Right cardiac atrium (tissue), 5 donors: ENCODE results near the gene MAGOH. TPM values are rescaled to one million over a fixed set of nuclear protein-coding genes. Genes with fewer than 3 reads are reported as not detected.
"Not testable (repeated sequence)": the region's sequence is repeated elsewhere in the genome, so short reads cannot be mapped to it uniquely, and the experiment has no call there.

Experiments
- ATAC-seq, 2 donors: fragments of 200-7000 bp; cut with Tn5 transposase; one replicate each; pipeline versions ENCODE4 v1.8.0 to v1.9.1; 2020; ENCODE audit warnings: moderate library complexity in 2 of 2, mild to moderate bottlenecking in 1 of 2
- DNase-seq, 3 donors: peaks; one replicate each; pipeline ENCODE4 v3.0.0-alpha.2; 2020
- H3K27ac ChIP-seq: one replicate; pipeline ENCODE4 v1.5.1; 2013; ENCODE audit warnings: mild to moderate bottlenecking, low read length, control low read depth, moderate library complexity
- H3K27me3 ChIP-seq: one replicate; pipeline ENCODE4 v1.6.1; 2013; ENCODE audit not compliant: control insufficient read depth, insufficient read depth
- H3K4me1 ChIP-seq: one replicate; pipeline ENCODE4 v1.6.1; 2013; ENCODE audit warnings: low read length; ENCODE audit not compliant: control insufficient read depth, insufficient read depth
- H3K4me3 ChIP-seq: one replicate; pipeline ENCODE4 v1.5.1; 2013; ENCODE audit warnings: low read length, control low read depth
- H3K9me3 ChIP-seq: one replicate; pipeline ENCODE4 v1.6.1; 2013; ENCODE audit warnings: low read length; ENCODE audit not compliant: control insufficient read depth
- WGBS: extraction: QIAGEN DNeasy Blood & Tissue Kit; methylation state at CpG from one replicate; pipeline ENCODE4 v1.1.7; 2013; 5-methylcytosine and 5-hydroxymethylcytosine counted together
- intact Hi-C, 4 donors: fragments of 100-400 bp; cut with DNase I; formaldehyde crosslinking; loops; one replicate each; pipeline versions ENCODE4 v1.11.0 to v1.14.0; 2022 to 2023
- long read RNA-seq, 4 donors: library from polyadenylated mRNA; unstranded; transcript quantifications; one replicate each; pipeline ENCODE4 v2.0.0, GENCODE V29; 2020 to 2021
- polyA plus RNA-seq: library from polyadenylated mRNA; stranded (reverse); fragments of 200-250 nt; gene quantifications from one replicate; pipeline ENCODE4 v1.2.3, GENCODE V29; 2013
- total RNA-seq, 4 donors: library from RNA; stranded (reverse); fragmentation: NEBNext Ultra II Directional; extraction: Animal tissue kit (Norgen Biotek cat#: 25700); gene quantifications; one replicate each; pipeline ENCODE4 v1.2.1, GENCODE V29; 2021
- donor health status: healthy with polysubstance abuse.
- donor health status: DM: no; HTN: yes; CAD: no.
- donor health status: DM: no; HTN: no; CAD: no.
- donor health status: DM: no; HTN: yes; CAD: no; lungs with severe emphysema.
- donor health status: DM: yes; HTN: yes; CAD: no.

The MAGOH gene
- total RNA-seq (10 to 100 TPM; 19.7 to 28.2 (median 24.5) TPM), polyA plus RNA-seq (59.4 TPM)
- long read RNA-seq, donor 1, partial matches to known transcripts, result 0 of 1 reads
- long read RNA-seq, donor 1, other reads (novel, unspliced or antisense), result 0 of 1 reads
- long read RNA-seq, donor 2, partial matches to known transcripts, result 0 of 4 reads
- long read RNA-seq, donor 2, other reads (novel, unspliced or antisense), result 1 of 4 reads
- long read RNA-seq, donor 3, partial matches to known transcripts, result 0 of 1 reads
- long read RNA-seq, donor 3, other reads (novel, unspliced or antisense), result 1 of 1 reads
- long read RNA-seq, donor 4, partial matches to known transcripts, result 1 of 4 reads
- long read RNA-seq, donor 4, other reads (novel, unspliced or antisense), result 1 of 4 reads

GRCh38 chr1:53238197-53239155 lies at the start of gene MAGOH:
Gene MAGOH (minus strand): TSS chr1:53238518. CDS start chr1:53238448, 70 bp downstream.
- H3K9me3 ChIP-seq, result no peaks in the 10 kb centered on the region
- DNase-seq (peak; percentile 94 to 98 (median 98)), ATAC-seq (peak; percentile 98)
- intact Hi-C loops, result no loop called here
- H3K27me3 ChIP-seq, result no peaks in the 10 kb centered on the region
- WGBS, result 7% methylated on average over 64 of the region's 64 CpGs
- H3K4me1 ChIP-seq, result no peaks in the 10 kb centered on the region
- H3K4me3 ChIP-seq, result peak within 1 kb of the TSS; percentile 88
- peak within 1 kb of the TSS; percentile 31 for H3K27ac ChIP-seq

- ATAC-seq (no peak), DNase-seq (no peak)
- 76% methylated on average over 4 of the region's 4 CpGs for WGBS
- Histone ChIP-seq H3K27ac (no peak overlapping the region), H3K4me1 (no peaks in the 10 kb centered on the region), H3K27me3 (no peaks in the 10 kb centered on the region), H3K4me3 (no peak overlapping the region), H3K9me3 (no peaks in the 10 kb centered on the region)
- intact Hi-C loops, result no loop called here
Observed at GRCh38 chr1:53286955-53287354, 48.6 kb upstream of the MAGOH start.

- no peak for DNase-seq
- ATAC-seq, result no peak
- no peaks in the 10 kb centered on the region for H3K27me3 ChIP-seq
- H3K27ac ChIP-seq, result no peak overlapping the region
- 67% methylated on average over 8 of the region's 8 CpGs for WGBS
- H3K9me3 ChIP-seq, result no peaks in the 10 kb centered on the region
- intact Hi-C loops, result no loop called here
- H3K4me1 ChIP-seq, result no peaks in the 10 kb centered on the region
- no peak overlapping the region for H3K4me3 ChIP-seq
Observed at GRCh38 chr1:53285969-53286760, 47.8 kb upstream of the MAGOH start.

GRCh38 chr1:53285546-53285945 lies 47.2 kb upstream of the MAGOH start:
- no peaks in the 10 kb centered on the region for H3K4me1 ChIP-seq
- WGBS, result 70% methylated on average over 5 of the region's 5 CpGs
- H3K4me3 ChIP-seq, result no peak overlapping the region
- intact Hi-C loops, result no loop called here
- ATAC-seq (no peak), DNase-seq (no peak)
- no peak overlapping the region for H3K27ac ChIP-seq
- no peaks in the 10 kb centered on the region for H3K27me3 ChIP-seq
- H3K9me3 ChIP-seq, result no peaks in the 10 kb centered on the region

- intact Hi-C loops, result no loop called here
- Histone ChIP-seq H3K9me3 (no peaks in the 10 kb centered on the region), H3K4me3 (no peak overlapping the region), H3K27ac (no peak overlapping the region), H3K27me3 (no peaks in the 10 kb centered on the region), H3K4me1 (no peaks in the 10 kb centered on the region)
- WGBS, result 99% methylated on average over 8 of the region's 8 CpGs
- no peak for DNase-seq
- no peak for ATAC-seq
Observed at GRCh38 chr1:53284224-53285020, 46.1 kb upstream of the MAGOH start.

GRCh38 chr1:53283156-53283555 lies 44.8 kb upstream of the MAGOH start:
- H3K9me3 ChIP-seq, H3K27me3 ChIP-seq, H3K27ac ChIP-seq, ATAC-seq, H3K4me1 ChIP-seq, DNase-seq, intact Hi-C loops, H3K4me3 ChIP-seq: not testable (repeated sequence)
- 95% methylated on average over 12 of the region's 12 CpGs for WGBS

GRCh38 chr1:53281133-53281532 lies 42.8 kb upstream of the MAGOH start:
- no peak overlapping the region for H3K4me3 ChIP-seq
- intact Hi-C loops, result no loop called here
- no peak overlapping the region for H3K27ac ChIP-seq
- H3K9me3 ChIP-seq, result no peaks in the 10 kb centered on the region
- ATAC-seq, result no peak
- H3K27me3 ChIP-seq, result no peaks in the 10 kb centered on the region
- 72% methylated on average over 9 of the region's 9 CpGs for WGBS
- no peaks in the 10 kb centered on the region for H3K4me1 ChIP-seq
- no peak for DNase-seq

GRCh38 chr1:53280496-53280895 lies 42.2 kb upstream of the MAGOH start:
- DNase-seq (no peak), ATAC-seq (no peak)
- no peaks in the 10 kb centered on the region for H3K4me1 ChIP-seq
- H3K27me3 ChIP-seq, result no peaks in the 10 kb centered on the region
- WGBS, result 91% methylated on average over 8 of the region's 8 CpGs
- intact Hi-C loops, result no loop called here
- no peaks in the 10 kb centered on the region for H3K9me3 ChIP-seq
- no peak overlapping the region for H3K4me3 ChIP-seq
- H3K27ac ChIP-seq, result no peak overlapping the region

- Histone ChIP-seq H3K4me1 (no peaks in the 10 kb centered on the region), H3K9me3 (no peaks in the 10 kb centered on the region), H3K27me3 (no peaks in the 10 kb centered on the region), H3K4me3 (no peak overlapping the region), H3K27ac (no peak overlapping the region)
- DNase-seq, result no peak
- WGBS, result 71% methylated on average over 14 of the region's 14 CpGs
- intact Hi-C loops, result loop anchor here in 2 of 4 donors (2.0 kb wide), 1 partner anchor 113 kb away; no protein-coding TSS in a partner anchor
- ATAC-seq, result no peak
Observed at GRCh38 chr1:53279296-53280200, 41.2 kb upstream of the MAGOH start.
